CD4-positive, alpha-beta memory T cell (primary cell): ENCODE results near the gene SLC16A8. TPM values are rescaled to one million over a fixed set of nuclear protein-coding genes. Genes with fewer than 3 reads are reported as not detected.
A peak's percentile ranks its signal among the peaks of the same experiment; 100 is the strongest.

Source experiments
- CTCF ChIA-PET: fragments of 350-600 bp; sonication (Branson Sonifier 250); formaldehyde crosslinking; loops from one replicate; lab custom pipeline; 2021; ENCODE audit warnings: inconsistent platforms; ENCODE audit not compliant: partially characterized antibody; lab: Charles Lee
- POLR2A ChIA-PET: fragments of 350-600 bp; sonication (Branson Sonifier 250); formaldehyde crosslinking; loops from one replicate; lab custom pipeline; 2021; ENCODE audit not compliant: partially characterized antibody; lab: Charles Lee
- DNase-seq, 5 donors: peaks; one replicate each; pipeline versions ENCODE4 v3.0.0 to v3.0.0-alpha.2; 2020 to 2022; ENCODE audit warnings: mixed read lengths in 1 of 5
- H3K27ac ChIP-seq: one replicate; pipeline ENCODE4 v1.7.0; 2013; ENCODE audit warnings: low read depth, low read length
- H3K27me3 ChIP-seq: 2 replicates; pipeline ENCODE4 v1.7.0; 2013; ENCODE audit warnings: mild to moderate bottlenecking, low read length, moderate library complexity; ENCODE audit not compliant: insufficient read depth
- H3K36me3 ChIP-seq: 2 replicates; pipeline ENCODE4 v1.7.0; 2013; ENCODE audit warnings: mild to moderate bottlenecking, low read length, moderate library complexity; ENCODE audit not compliant: insufficient read depth
- H3K4me1 ChIP-seq: 2 replicates; pipeline ENCODE4 v1.7.0; 2013; ENCODE audit warnings: mild to moderate bottlenecking, low read length, moderate library complexity; ENCODE audit not compliant: insufficient read depth
- H3K4me3 ChIP-seq, 2 donors: one replicate each; pipeline ENCODE4 v1.7.0; 2013; ENCODE audit warnings: low read length in 2 of 2, mild to moderate bottlenecking in 1 of 2
- H3K9me3 ChIP-seq, 2 donors: one replicate each; pipeline ENCODE4 v1.7.0; 2013; ENCODE audit warnings: low read length in 2 of 2, control low read depth in 1 of 2; ENCODE audit not compliant: control insufficient read depth in 1 of 2
- H3K27ac Mint-ChIP-seq, 7 donors: one replicate each; pipeline ENCODE4 v1.8.0; 2020 to 2021; ENCODE audit warnings: mixed read lengths in 7 of 7, mild to moderate bottlenecking in 6 of 7, inconsistent platforms in 3 of 7, moderate library complexity in 3 of 7
- H3K27me3 Mint-ChIP-seq, 2 donors: one replicate each; pipeline ENCODE4 v1.8.0; 2020 to 2021; ENCODE audit warnings: mixed read lengths in 2 of 2
- H3K36me3 Mint-ChIP-seq, 2 donors: one replicate each; pipeline ENCODE4 v1.8.0; 2020 to 2021; ENCODE audit warnings: mixed read lengths in 2 of 2, inconsistent platforms in 1 of 2, mild to moderate bottlenecking in 1 of 2
- H3K4me1 Mint-ChIP-seq, 4 donors: one replicate each; pipeline ENCODE4 v1.8.0; 2020 to 2021; ENCODE audit warnings: mixed read lengths in 4 of 4, mild to moderate bottlenecking in 1 of 4
- H3K4me3 Mint-ChIP-seq, 8 donors: one replicate each; pipeline ENCODE4 v1.8.0; 2020 to 2021; ENCODE audit warnings: mixed read lengths in 8 of 8, mild to moderate bottlenecking in 7 of 8, moderate library complexity in 6 of 8, inconsistent platforms in 3 of 8
- H3K9me3 Mint-ChIP-seq, 8 donors: one replicate each; pipeline ENCODE4 v1.8.0; 2020 to 2021; ENCODE audit warnings: mixed read lengths in 8 of 8, mild to moderate bottlenecking in 5 of 8, inconsistent platforms in 3 of 8, moderate library complexity in 1 of 8
- intact Hi-C: fragments of 100-400 bp; cut with micrococcal nuclease; formaldehyde crosslinking; loops from one replicate; pipeline ENCODE4 v1.15.1; 2023
- polyA plus RNA-seq, 2 donors: library from polyadenylated mRNA; unstranded; fragments of 300-500 nt; fragmentation: Illumina TruSeq; gene quantifications; one replicate each; pipeline ENCODE4 v1.2.3, GENCODE V29; 2021
- total RNA-seq, 2 experiments: library from RNA; stranded (reverse); gene quantifications; one replicate each; pipeline ENCODE4 v1.2.3, GENCODE V29; 2021

SLC16A8 gene
- total and polyA plus RNA-seq, 4 experiments from 2014 or later, result not detected

GRCh38 chr22:38046070-38046748 is 37.8 kb downstream of the SLC16A8 start:
- no peaks in the 10 kb centered on the region for H3K9me3 Mint-ChIP-seq
- Histone ChIP-seq H3K27ac (no peak overlapping the region), H3K36me3 (no peaks in the 10 kb centered on the region), H3K9me3 (no peaks in the 10 kb centered on the region), H3K4me3 (no peak overlapping the region), H3K27me3 (no peaks in the 10 kb centered on the region), H3K4me1 (no peaks in the 10 kb centered on the region)
- H3K4me1 Mint-ChIP-seq, result no peaks in the 10 kb centered on the region
- peaks cover 1 to 6% of the 10 kb centered on the region in 2 donors for H3K27me3 Mint-ChIP-seq
- ChIA-PET CTCF (interaction anchor here (0.8 kb wide), 1 partner anchor 9 kb away, joined by 3 read pairs; no protein-coding TSS in a partner anchor), POLR2A (no interaction called here)
- H3K27ac Mint-ChIP-seq, result no peak overlapping the region
- H3K36me3 Mint-ChIP-seq, result no peaks in the 10 kb centered on the region
- intact Hi-C loops, result no loop called here
- no peak for DNase-seq
- no peak overlapping the region for H3K4me3 Mint-ChIP-seq

- Histone ChIP-seq H3K27me3 (no peaks in the 10 kb centered on the region), H3K4me1 (no peaks in the 10 kb centered on the region), H3K36me3 (no peaks in the 10 kb centered on the region), H3K27ac (no peak overlapping the region), H3K4me3 (no peak overlapping the region), H3K9me3 (no peaks in the 10 kb centered on the region)
- ChIA-PET POLR2A (no interaction called here), CTCF (interaction anchor here (0.6 to 1.3 kb wide), 2 partner anchors 9 kb away, joined by 3 read pairs; no protein-coding TSS in a partner anchor)
- Mint-ChIP-seq H3K9me3 (no peaks in the 10 kb centered on the region), H3K4me1 (no peaks in the 10 kb centered on the region), H3K36me3 (no peaks in the 10 kb centered on the region), H3K27me3 (peaks cover 1 to 6% of the 10 kb centered on the region in 2 donors), H3K27ac (no peak overlapping the region), H3K4me3 (no peak overlapping the region)
- intact Hi-C loops, result no loop called here
- DNase-seq, result no peak
Observed at GRCh38 chr22:38043151-38044039, 40.6 kb downstream of the SLC16A8 start.

- Histone ChIP-seq H3K36me3 (no peaks in the 10 kb centered on the region), H3K4me3 (no peak overlapping the region), H3K27me3 (no peaks in the 10 kb centered on the region), H3K4me1 (no peaks in the 10 kb centered on the region), H3K27ac (no peak overlapping the region), H3K9me3 (no peaks in the 10 kb centered on the region)
- no peak overlapping the region for H3K4me3 Mint-ChIP-seq
- ChIA-PET POLR2A (no interaction called here), CTCF (interaction anchor here (0.6 kb wide), 1 partner anchor 10 kb away, joined by 3 read pairs; no protein-coding TSS in a partner anchor)
- no peaks in the 10 kb centered on the region for H3K4me1 Mint-ChIP-seq
- no peaks in the 10 kb centered on the region for H3K9me3 Mint-ChIP-seq
- intact Hi-C loops, result no loop called here
- DNase-seq, result no peak
- H3K27me3 Mint-ChIP-seq, result peaks cover 1 to 2% of the 10 kb centered on the region in 2 donors
- H3K27ac Mint-ChIP-seq, result peak overlapping the region in 1 of 7 donors; percentile 59
- H3K36me3 Mint-ChIP-seq, result no peaks in the 10 kb centered on the region
Observed at GRCh38 chr22:38042488-38042790, 41.5 kb downstream of the SLC16A8 start.

DNA sequence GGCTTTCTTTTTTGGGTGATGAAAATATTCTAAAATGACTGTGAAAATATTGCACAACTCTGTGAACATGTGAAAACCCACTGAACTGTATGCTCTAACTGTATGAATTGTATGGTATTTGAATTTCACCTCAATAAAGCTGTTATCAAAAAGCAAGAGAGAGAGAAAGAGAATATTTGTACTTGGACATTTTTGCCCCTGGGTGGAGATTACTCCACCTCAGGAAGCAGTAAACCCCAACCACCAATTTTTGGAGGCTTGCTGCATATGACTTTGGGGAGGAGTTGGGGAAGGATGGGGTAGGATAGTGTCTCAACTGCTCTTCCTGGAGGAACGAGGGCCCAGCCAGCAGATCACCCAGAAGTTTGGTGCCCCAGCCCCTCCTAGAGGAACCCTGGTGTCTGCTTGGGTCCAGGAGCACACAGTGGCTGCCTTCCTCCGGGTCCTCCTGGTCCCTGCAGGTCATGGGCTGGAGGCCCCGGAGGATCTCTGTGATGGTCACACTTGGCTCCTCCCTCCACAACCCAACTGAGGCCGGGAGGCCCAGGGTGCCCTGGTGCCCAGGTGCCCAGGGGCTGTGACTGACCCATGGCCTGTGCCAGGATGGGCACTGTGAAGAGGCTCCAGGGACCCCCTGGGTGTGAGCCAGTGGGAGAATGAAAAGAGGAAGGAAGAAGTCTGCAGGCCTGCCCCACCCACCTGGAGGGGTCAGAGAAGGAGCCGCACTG is 42.1 kb downstream of the SLC16A8 start:
- H3K27ac Mint-ChIP-seq, result no peak overlapping the region
- intact Hi-C loops, result no loop called here
- no peak overlapping the region for H3K4me3 Mint-ChIP-seq
- no peak overlapping the region for H3K27ac ChIP-seq
- H3K4me1 ChIP-seq, result no peaks in the 10 kb centered on the region
- H3K4me1 Mint-ChIP-seq, result no peaks in the 10 kb centered on the region
- ChIA-PET CTCF (no interaction called here), POLR2A (no interaction called here)
- H3K27me3 ChIP-seq, result no peaks in the 10 kb centered on the region
- H3K36me3 ChIP-seq, result no peaks in the 10 kb centered on the region
- H3K27me3 Mint-ChIP-seq, result peaks cover 1 to 2% of the 10 kb centered on the region in 2 donors
- H3K9me3 Mint-ChIP-seq, result no peaks in the 10 kb centered on the region
- no peak for DNase-seq
- H3K9me3 ChIP-seq, result no peaks in the 10 kb centered on the region
- H3K36me3 Mint-ChIP-seq, result no peaks in the 10 kb centered on the region
- no peak overlapping the region for H3K4me3 ChIP-seq

DNA sequence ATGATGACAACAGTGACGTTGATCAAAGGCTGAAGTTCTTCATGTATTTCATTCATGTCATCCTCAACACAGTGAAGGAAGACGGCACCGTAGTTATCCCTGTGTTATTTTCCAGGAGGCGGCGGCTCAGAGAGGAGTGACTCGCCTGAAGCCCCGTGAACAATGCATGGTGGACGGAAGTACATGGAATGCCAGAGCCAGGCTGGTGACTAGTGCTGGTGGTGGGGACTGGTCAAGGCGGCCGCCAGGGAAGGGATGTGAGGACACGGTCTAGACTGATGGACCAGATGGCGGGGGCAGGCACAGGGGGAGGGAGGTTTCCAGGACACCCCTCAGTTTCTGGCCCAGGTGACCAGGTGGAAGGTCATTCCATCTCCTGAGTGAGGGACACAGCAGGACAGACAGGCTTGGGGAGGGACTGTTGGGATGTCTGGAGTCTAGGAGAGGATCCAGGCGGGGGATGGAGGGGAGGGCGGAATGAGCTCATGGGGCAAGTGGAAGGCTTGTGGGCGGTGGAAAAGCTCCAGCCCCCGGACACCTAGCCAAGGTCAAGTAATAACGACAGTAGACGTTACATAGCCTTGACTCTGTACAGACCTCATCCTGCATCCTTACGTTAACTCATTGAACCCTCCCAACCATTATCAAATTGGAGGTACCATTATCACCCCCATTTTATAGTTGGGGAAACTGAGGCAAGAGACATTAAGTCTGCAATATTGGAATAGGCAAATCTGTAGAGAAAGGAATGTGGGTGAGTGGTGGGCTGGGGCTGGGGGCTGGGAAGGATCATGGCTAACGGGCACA is 42.8 kb downstream of the SLC16A8 start:
- intact Hi-C loops, result no loop called here
- Mint-ChIP-seq H3K4me3 (no peak overlapping the region), H3K36me3 (no peaks in the 10 kb centered on the region), H3K27ac (peak overlapping the region in 1 of 7 donors; percentile 16), H3K27me3 (peaks cover 1 to 2% of the 10 kb centered on the region in 2 donors), H3K9me3 (no peaks in the 10 kb centered on the region), H3K4me1 (no peaks in the 10 kb centered on the region)
- no peak for DNase-seq
- no peaks in the 10 kb centered on the region for H3K9me3 ChIP-seq
- H3K36me3 ChIP-seq, result no peaks in the 10 kb centered on the region
- H3K27me3 ChIP-seq, result no peaks in the 10 kb centered on the region
- ChIA-PET CTCF (no interaction called here), POLR2A (no interaction called here)
- no peaks in the 10 kb centered on the region for H3K4me1 ChIP-seq
- no peak overlapping the region for H3K4me3 ChIP-seq
- no peak overlapping the region for H3K27ac ChIP-seq

DNA sequence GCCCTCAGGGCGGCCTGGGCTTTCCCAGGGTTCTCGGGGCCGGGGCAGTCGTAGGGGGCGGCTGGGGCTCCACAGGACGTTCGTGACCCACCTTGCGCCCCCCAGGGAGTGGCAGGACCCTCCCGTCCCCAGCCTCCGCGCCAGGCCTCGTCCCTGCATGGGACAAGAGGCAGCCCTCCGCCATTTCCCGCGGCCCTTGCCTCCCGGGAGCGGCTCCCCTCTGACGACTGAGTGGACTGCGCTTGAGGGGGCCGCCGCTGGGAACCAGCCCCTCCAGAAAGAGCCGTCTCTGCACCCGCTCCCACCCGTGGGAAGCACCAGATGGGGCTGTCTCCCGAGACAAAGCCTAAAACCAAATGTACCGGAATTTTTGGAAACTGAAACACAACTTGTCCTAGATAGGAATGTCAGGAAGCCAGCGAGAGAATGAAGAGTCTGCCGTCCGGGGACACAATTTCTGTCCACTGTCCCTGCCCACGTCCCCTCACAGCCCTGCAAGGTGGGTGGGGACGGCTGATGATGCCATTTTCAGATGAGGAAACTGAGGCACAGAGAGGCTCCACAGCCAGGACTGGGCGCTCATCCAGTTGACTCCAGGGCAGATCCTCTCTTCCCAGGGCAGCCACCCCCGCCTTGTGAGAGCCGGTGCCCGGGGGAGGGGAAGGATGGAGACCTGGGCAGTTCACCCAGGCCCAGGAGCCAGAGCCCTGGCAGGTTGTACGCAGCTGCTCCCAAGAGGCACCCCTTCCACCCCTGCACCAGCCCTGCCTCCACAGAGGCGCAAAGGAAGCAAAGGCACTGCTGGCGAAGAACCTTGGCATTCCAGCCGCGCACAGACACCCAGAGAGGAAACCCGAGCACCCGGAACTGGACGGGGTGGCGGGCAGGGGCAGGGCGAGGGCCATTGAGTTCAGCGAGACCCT is 44.8 kb downstream of the SLC16A8 start:
- H3K27ac Mint-ChIP-seq, result no peak overlapping the region
- no peaks in the 10 kb centered on the region for H3K9me3 Mint-ChIP-seq
- intact Hi-C loops, result no loop called here
- H3K4me1 ChIP-seq, result no peaks in the 10 kb centered on the region
- ChIA-PET CTCF (interaction anchor here (1.1 kb wide), 1 partner anchor 13 kb away, joined by 4 read pairs; no protein-coding TSS in a partner anchor), POLR2A (no interaction called here)
- no peak for DNase-seq
- H3K27me3 Mint-ChIP-seq, result peaks cover 0 to 1% of the 10 kb centered on the region in 2 donors
- H3K4me3 Mint-ChIP-seq, result no peak overlapping the region
- H3K4me3 ChIP-seq, result no peak overlapping the region
- no peaks in the 10 kb centered on the region for H3K4me1 Mint-ChIP-seq
- no peaks in the 10 kb centered on the region for H3K36me3 Mint-ChIP-seq
- H3K36me3 ChIP-seq, result no peaks in the 10 kb centered on the region
- H3K27ac ChIP-seq, result no peak overlapping the region
- H3K9me3 ChIP-seq, result no peaks in the 10 kb centered on the region
- no peaks in the 10 kb centered on the region for H3K27me3 ChIP-seq
